Gastroesophageal sphincter (tissue), 2 donors: ENCODE results near the gene RAPGEFL1.

Experiments used
- EP300 ChIP-seq: sonication (generic); formaldehyde crosslinking; IDR thresholded peaks from one replicate; pipeline ENCODE4 v1.6.1; 2017; ENCODE audit warnings: antibody characterized with exemption, mild to moderate bottlenecking
- POLR2A ChIP-seq, 2 donors: fragments of 450-650 bp; IDR thresholded peaks; one replicate each; pipeline ENCODE4 v1.6.1; 2017; ENCODE audit warnings: antibody characterized with exemption in 2 of 2, mild to moderate bottlenecking in 2 of 2, moderate library complexity in 1 of 2
- POLR2AphosphoS5 ChIP-seq: sonication (generic); formaldehyde crosslinking; IDR thresholded peaks from one replicate; pipeline ENCODE4 v1.6.1; 2017; ENCODE audit warnings: antibody characterized with exemption

- TF ChIP-seq POLR2A (IDR thresholded peaks at IDR 0.05) (peak; percentile 29 to 62), EP300 (no peak), POLR2AphosphoS5 (peak; percentile 76)
Observed at GRCh38 chr17:40218740-40219593, 41.7 kb downstream of the RAPGEFL1 start, which contains the start of gene WIPF2.
